Measurements from ENCODE around the gene CINP.
"Not testable (repeated sequence)": the region's sequence is repeated elsewhere in the genome, so short reads cannot be mapped to it uniquely, and the experiment has no call there.

The CINP gene

GRCh38 chr14:102320671-102321455 lies 41.8 kb downstream of the CINP start:
- DNase-seq (ENCODE audit: low read depth, low spot score), result no peak

- no peak for DNase-seq (ENCODE audit: low read depth, low spot score)
Observed at GRCh38 chr14:102320033-102320660, 42.5 kb downstream of the CINP start.

DNA sequence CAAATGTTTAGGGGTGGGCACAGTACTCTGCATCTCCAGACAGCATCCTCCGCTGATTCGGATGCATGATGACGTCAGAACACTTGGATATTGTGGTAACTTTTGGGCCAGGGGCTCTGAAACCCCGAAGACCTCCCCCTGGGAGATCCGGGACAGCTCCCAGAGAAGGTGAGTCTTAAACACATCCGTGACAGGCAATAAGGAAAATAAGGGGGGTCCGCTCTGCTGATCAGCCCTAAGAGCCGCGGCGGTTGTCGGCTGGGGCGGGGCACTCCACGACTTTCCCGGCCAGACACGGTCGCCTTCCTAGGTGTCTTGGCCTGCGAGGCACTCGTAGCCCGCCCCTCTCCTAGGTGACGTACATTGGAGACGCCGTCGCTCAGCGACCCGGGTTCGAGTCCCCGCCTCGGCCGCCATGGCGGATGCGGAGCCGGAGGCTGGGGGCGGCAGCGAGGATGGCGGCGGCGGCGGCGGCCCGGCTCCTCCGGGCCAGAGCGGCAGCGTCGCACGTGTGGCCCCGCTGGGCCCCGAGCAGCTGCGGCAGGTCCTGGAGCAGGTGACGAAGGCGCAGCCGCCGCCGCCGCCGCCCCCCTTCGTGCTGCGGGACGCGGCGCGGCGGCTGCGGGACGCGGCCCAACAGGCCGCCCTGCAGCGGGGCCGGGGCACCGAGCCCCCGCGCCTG lies 43.2 kb downstream of the CINP start, which contains the start of gene ZNF839:
Gene ZNF839, plus strand, starts transcription at position 396 of the 682 bp plus-strand sequence. Its CDS starts 20 bp downstream, at position 416.
- DNase-seq (ENCODE audit: low read depth, low spot score), result no peak

GRCh38 chr14:102318781-102319276 lies 43.9 kb downstream of the CINP start:
- no peak for DNase-seq (ENCODE audit: low read depth, low spot score)

DNA sequence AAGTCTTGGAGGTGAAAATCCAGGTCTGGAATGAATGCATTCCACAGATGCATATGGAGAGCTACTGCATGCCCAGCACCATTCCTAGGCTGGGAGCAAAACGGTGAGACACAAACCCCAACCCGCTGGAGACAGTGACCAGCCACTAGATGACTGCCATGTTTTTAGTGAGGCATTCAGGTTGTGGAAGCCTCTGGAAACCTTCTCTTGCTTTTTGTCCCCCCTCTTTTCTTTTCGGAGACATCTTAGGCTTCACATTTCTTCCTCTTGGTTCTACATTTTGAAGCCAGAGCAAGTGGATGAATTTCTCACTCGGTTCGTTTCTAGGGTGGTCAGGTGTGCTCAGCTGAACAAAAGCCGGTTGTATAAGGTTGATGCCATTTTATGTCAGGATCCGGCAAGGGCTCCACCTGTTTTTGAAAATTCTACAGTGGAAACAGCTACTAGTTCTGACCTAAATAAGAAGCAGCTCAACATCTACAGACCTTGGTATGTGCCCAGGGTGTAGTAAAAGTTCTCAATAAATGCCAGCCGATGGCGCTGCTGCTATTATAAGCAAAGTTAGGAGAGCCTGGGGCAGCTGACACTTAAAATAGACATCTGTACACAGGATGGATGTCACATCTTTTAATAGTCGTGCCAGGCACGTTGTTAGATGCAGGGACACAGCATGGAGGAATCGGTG lies 45.0 kb downstream of the CINP start:
- DNase-seq (ENCODE audit: low read depth, low spot score), result no peak

- peak; percentile 95 for DNase-seq (ENCODE audit: low read depth, low spot score)
Observed at GRCh38 chr14:102316743-102317563, 45.7 kb downstream of the CINP start.

- no peak for DNase-seq (ENCODE audit: low read depth, low spot score)
Observed at GRCh38 chr14:102316338-102316742, 46.4 kb downstream of the CINP start.

- no peak for DNase-seq (ENCODE audit: low read depth, low spot score)
Observed at GRCh38 chr14:102315121-102315520, 47.6 kb downstream of the CINP start.

- no peak for DNase-seq (ENCODE audit: low read depth, low spot score)
Observed at GRCh38 chr14:102314242-102315011, 48.3 kb downstream of the CINP start.

- DNase-seq (ENCODE audit: low read depth, low spot score), result peak; percentile 91
Observed at GRCh38 chr14:102304611-102305506, 57.8 kb downstream of the CINP start, which contains the start of gene MOK. Gene MOK, minus strand, starts transcription at chr14:102305164. Its CDS starts 196 bp downstream, at chr14:102304968.

DNA sequence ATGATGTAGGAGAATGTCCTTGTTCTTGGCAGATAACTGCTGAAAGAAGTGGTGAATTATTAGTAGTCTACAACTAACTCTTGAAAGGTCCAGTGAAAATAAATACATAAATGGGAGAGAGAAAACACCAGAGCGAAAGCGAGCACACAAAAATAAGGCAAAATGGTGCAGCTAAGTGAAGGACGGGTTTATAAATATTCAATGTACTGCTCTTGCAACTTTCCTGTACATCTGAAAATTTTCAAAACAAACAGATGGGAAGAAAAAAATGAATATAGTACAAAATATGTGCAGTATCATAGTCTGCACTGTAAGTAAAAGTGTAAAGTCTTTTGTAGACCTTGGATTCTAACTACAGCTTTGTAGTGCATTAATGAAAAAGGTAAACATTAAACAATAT lies 59.0 kb downstream of the CINP start:
- no peak for DNase-seq (ENCODE audit: low read depth, low spot score)

GRCh38 chr14:102298303-102299070 lies 64.2 kb downstream of the CINP start:
- DNase-seq (ENCODE audit: low read depth, low spot score), result not testable (repeated sequence)

All from smooth muscle cell of the brain vasculature (primary cell).